Measurements from ENCODE around the gene HOXA7.

Gene HOXA7

GRCh38 chr7:27193335-27194001 is 37.0 kb upstream of the HOXA7 start:
- DNase-seq (ENCODE audit: low read depth in 2 of 2), result no peak

DNA sequence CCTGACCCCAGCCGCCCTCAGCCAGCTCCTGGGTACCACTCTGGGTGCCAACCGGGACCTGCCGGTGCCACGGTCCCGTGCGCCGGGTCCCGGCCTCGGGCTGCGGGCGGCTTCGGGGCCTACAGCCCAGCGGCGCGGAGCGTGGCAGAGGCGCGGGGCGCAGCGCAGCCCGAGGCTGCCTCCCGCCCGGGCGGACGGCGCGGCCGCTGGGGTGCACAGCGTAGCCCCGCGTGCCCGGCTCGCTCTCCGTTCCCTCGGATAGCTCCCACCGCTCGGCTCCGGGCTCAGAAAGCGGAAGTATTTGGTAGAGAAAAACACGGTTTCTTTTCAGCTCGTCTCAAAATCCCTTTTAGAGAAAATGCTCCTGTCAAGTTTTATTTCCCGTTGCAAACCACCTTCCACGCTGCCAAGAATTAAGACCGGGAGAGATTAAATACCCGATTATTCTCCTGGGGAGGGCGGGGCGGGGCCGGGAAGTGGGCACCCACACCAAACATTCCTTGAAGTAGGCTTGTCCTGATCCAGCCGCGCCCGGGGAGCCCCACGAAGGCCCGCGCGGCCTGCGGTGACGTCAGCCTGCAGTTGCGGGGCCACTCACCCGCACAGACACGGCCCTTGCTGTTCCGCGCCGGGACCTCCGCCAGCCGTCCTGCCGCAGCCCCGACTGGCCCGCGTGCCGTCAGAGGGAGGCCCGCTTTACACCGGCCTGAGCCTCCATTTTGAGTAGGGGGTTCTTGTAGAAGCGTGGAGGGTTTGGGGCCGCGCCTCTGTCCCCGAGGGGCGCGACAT is 36.3 kb upstream of the HOXA7 start:
- no peak for DNase-seq (ENCODE audit: low read depth in 2 of 2)

- no peak for DNase-seq (ENCODE audit: low read depth in 2 of 2)
Observed at GRCh38 chr7:27191833-27192545, 35.5 kb upstream of the HOXA7 start.

GRCh38 chr7:27191161-27191731 is 34.8 kb upstream of the HOXA7 start:
- no peak for DNase-seq (ENCODE audit: low read depth in 2 of 2)

- DNase-seq (ENCODE audit: low read depth in 2 of 2), result no peak
Observed at GRCh38 chr7:27189997-27190748, 33.7 kb upstream of the HOXA7 start.

GRCh38 chr7:27189295-27189996 is 33.0 kb upstream of the HOXA7 start:
- no peak for DNase-seq (ENCODE audit: low read depth in 2 of 2)

GRCh38 chr7:27188386-27189294 is 32.2 kb upstream of the HOXA7 start:
- no peak for DNase-seq (ENCODE audit: low read depth in 2 of 2)

DNA sequence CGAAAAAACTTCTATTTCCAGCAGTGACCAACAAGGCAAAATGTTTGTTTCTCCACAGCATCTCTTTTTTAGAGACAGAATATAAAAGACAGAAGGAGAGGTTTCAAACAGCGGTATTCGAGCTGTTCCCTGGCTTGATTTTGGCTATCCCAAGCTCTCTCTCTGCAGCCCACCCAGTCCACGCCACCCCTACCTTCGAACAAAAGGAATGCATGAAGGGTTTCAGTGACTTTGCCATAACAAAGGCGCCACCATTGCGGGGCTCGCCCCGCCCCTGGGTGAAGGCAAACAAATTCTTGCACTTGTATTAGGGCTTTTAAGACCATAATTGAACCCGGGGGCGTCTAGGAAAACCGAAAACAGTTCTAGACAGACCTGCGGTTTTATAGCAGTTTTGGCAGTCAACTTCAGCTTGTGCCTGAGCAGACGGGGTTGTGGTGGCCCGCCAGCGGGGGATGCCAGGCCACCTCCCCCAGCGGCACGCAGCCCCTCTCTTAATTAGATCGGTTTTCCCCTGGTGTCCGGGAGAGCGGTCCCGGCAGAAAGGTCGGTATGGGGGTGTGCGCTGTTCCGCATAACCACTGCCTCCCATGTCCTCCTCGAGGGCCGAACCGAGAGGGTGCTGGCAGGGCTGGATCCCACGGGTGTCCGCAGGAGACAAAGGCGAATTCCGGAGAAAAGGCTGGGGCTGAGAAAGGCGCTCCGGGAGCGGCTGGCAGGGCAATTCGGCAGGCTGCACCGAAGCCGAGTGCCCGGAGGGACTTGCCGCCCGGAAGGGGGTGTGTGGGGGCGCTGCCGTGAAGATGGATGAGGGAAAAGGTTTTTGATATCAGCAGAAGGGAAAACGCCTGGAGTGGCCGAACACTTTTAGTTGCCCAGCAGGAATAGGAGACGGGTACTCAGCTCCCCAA is 31.3 kb upstream of the HOXA7 start:
- DNase-seq (ENCODE audit: low read depth in 2 of 2), result no peak

DNA sequence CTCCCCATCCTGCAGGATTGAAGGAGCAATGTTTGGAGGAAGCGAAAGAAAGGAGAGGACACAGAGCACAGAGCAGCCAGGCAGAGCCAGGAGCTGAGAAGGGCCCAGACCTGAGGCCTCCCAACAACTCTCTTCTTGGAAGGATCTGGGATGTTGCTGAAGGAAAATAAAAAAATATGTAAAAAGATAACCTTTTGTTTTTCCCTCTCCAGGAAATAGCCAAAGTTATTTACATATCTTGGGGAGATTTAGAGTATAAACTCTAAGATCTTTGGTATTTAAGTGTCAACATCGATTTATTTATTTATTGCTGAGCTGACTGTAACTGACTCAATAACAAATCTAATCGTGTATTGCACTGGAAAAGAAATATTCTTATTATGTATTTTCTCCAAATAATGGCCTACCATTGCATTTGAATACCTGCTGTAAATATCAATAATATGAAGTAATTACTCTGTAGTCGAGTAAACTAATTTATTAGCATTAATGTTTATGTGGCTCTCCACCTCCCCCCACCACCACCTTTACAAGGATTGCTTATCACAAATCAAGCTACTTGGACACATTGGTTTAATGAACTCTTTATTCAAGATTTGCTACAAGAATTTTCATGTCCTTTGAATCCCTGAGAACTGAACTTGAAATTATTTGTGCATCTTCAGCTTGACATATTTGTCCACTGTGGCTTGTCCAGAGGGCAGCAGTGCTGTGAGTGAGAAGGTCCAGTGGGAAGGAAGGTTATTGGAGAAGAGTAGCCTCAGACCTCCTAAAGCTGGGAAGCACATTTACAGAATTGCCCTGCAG is 30.4 kb upstream of the HOXA7 start:
- DNase-seq (ENCODE audit: low read depth in 2 of 2), result no peak

GRCh38 chr7:27185854-27186667 is 29.6 kb upstream of the HOXA7 start:
- no peak for DNase-seq (ENCODE audit: low read depth in 2 of 2)

- DNase-seq (ENCODE audit: low read depth in 2 of 2), result no peak
Observed at GRCh38 chr7:27185013-27185853, 28.8 kb upstream of the HOXA7 start, which contains the start of gene HOXA11. HOXA11 (minus strand) TSS chr7:27185232; CDS start chr7:27185144, 88 bp downstream.

- DNase-seq (ENCODE audit: low read depth in 2 of 2), result no peak
Observed at GRCh38 chr7:27184337-27185012, 28.0 kb upstream of the HOXA7 start.

GRCh38 chr7:27183682-27184336 is 27.3 kb upstream of the HOXA7 start:
- no peak for DNase-seq (ENCODE audit: low read depth in 2 of 2)

- no peak for DNase-seq (ENCODE audit: low read depth in 2 of 2)
Observed at GRCh38 chr7:27182861-27183681, 26.6 kb upstream of the HOXA7 start.

Measured in stimulated activated CD4-positive, alpha-beta T cell treated with anti-CD3 and anti-CD28 coated beads, Interleukin-1b, Interleukin-23, amount 100 ng/mL, for 1 hour (primary cell).